Measurements from ENCODE around the gene CFAP97D1. TPM values are rescaled to one million over a fixed set of nuclear protein-coding genes. Genes with fewer than 3 reads are reported as not detected.

Gene CFAP97D1
- total and polyA plus RNA-seq, 10 of the 15 experiments (the other 5 are each of a cell fraction or from before 2014, with no cell fraction given) = 0.13 TPM; not detected in 9

DNA sequence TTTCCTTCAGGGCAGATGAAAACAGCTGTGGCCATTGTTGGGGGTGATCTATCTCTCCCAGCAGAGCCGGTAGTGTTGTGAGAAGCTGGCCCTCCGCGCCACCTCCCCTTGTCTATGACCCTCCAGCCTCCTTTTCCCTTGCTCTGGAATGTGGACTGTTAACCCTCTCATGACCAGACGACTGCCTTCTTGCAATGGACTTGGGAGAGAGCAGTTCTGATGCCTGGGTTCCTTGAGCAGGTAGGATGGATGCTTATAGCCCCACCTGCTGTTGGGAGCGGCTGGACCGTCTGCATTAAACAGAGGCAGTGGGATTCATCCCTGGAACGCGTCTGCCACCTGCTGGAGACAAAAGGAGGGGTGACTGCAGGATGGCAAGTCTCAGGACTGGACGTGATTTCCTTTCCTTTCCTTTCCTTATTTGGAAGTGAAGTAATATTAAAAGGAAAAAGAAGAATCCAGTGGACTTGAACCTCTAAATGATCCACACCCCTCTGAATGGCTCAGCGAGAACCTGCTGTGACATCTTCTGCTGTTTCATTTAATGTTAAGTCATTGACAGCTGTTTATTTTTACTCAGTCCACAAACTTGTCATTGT, 19.9 kb upstream of the CFAP97D1 start (continued):
- TF ChIP-seq SUZ12 (IDR thresholded peaks at IDR 0.05; ENCODE audit: unreplicated experiment) = no peak
- no peak for TF ChIP-seq EP300 (IDR thresholded peaks at IDR 0.05; ENCODE audit: borderline replicate concordance in 1 of 2, control insufficient read depth in 1 of 2, low read depth in 2 of 2, low read length in 2 of 2)
- no peak for TF ChIP-seq NFIC (IDR thresholded peaks at IDR 0.05; ENCODE audit: low read depth, low read length)
- no peak for TF ChIP-seq ASH2L (IDR thresholded peaks at IDR 0.05; ENCODE audit: borderline replicate concordance, low read depth)
- TF ChIP-seq KDM1A (IDR thresholded peaks at IDR 0.05; ENCODE audit: borderline replicate concordance) = no peak
- no peak for TF ChIP-seq CBX5 (IDR thresholded peaks at IDR 0.05; ENCODE audit: low read depth)
- TF ChIP-seq HDGF (IDR thresholded peaks at IDR 0.05) = no peak
- TF ChIP-seq, protein P1, sequence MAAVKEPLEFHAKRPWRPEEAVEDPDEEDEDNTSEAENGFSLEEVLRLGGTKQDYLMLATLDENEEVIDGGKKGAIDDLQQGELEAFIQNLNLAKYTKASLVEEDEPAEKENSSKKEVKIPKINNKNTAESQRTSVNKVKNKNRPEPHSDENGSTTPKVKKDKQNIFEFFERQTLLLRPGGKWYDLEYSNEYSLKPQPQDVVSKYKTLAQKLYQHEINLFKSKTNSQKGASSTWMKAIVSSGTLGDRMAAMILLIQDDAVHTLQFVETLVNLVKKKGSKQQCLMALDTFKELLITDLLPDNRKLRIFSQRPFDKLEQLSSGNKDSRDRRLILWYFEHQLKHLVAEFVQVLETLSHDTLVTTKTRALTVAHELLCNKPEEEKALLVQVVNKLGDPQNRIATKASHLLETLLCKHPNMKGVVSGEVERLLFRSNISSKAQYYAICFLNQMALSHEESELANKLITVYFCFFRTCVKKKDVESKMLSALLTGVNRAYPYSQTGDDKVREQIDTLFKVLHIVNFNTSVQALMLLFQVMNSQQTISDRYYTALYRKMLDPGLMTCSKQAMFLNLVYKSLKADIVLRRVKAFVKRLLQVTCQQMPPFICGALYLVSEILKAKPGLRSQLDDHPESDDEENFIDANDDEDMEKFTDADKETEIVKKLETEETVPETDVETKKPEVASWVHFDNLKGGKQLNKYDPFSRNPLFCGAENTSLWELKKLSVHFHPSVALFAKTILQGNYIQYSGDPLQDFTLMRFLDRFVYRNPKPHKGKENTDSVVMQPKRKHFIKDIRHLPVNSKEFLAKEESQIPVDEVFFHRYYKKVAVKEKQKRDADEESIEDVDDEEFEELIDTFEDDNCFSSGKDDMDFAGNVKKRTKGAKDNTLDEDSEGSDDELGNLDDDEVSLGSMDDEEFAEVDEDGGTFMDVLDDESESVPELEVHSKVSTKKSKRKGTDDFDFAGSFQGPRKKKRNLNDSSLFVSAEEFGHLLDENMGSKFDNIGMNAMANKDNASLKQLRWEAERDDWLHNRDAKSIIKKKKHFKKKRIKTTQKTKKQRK (IDR thresholded peaks at IDR 0.05; ENCODE audit: low read depth, low read length) = no peak
- TF ChIP-seq YBX1 (IDR thresholded peaks at IDR 0.05) = no peak
- no peak for TF ChIP-seq HDAC6 (IDR thresholded peaks at IDR 0.05; ENCODE audit: unreplicated experiment)
- TF ChIP-seq CREM (IDR thresholded peaks at IDR 0.05; ENCODE audit: low read depth) = no peak
- TF ChIP-seq IKZF2 (IDR thresholded peaks at IDR 0.05) = peak in 1 of 2 experiments; percentile 46; a peak in 2 of 4 replicates
- no peak for TF ChIP-seq MYC (IDR thresholded peaks at IDR 0.05; ENCODE audit: insufficient read depth, insufficient read length, insufficient replicate concordance, low read length, severe bottlenecking)
- TF ChIP-seq ZBED1 (IDR thresholded peaks at IDR 0.05; ENCODE audit: borderline replicate concordance) = no peak
- TF ChIP-seq POLR2AphosphoS5 (IDR thresholded peaks at IDR 0.05; ENCODE audit: low read length) = no peak
- TF ChIP-seq SPI1 (IDR thresholded peaks at IDR 0.05; ENCODE audit: borderline replicate concordance, insufficient read depth, low read depth, low read length) = no peak
- no peak for TF ChIP-seq JUNB (IDR thresholded peaks at IDR 0.05)
- TF ChIP-seq, protein P2, sequence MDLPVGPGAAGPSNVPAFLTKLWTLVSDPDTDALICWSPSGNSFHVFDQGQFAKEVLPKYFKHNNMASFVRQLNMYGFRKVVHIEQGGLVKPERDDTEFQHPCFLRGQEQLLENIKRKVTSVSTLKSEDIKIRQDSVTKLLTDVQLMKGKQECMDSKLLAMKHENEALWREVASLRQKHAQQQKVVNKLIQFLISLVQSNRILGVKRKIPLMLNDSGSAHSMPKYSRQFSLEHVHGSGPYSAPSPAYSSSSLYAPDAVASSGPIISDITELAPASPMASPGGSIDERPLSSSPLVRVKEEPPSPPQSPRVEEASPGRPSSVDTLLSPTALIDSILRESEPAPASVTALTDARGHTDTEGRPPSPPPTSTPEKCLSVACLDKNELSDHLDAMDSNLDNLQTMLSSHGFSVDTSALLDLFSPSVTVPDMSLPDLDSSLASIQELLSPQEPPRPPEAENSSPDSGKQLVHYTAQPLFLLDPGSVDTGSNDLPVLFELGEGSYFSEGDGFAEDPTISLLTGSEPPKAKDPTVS (IDR thresholded peaks at IDR 0.05; ENCODE audit: low read depth, low read length) = no peak
- TF ChIP-seq ZBTB11 (CRISPR knock-in tag; IDR thresholded peaks at IDR 0.05) = no peak
- no peak for TF ChIP-seq GATAD2B (conservative IDR thresholded peaks at IDR 0.05; ENCODE audit: low read depth)
- TF ChIP-seq BCL11A (IDR thresholded peaks at IDR 0.05; ENCODE audit: low read depth, low read length) = no peak
- TF ChIP-seq RAD51 (IDR thresholded peaks at IDR 0.05) = no peak
- peak; percentile 40; the same call in 1 of the 2 replicates for TF ChIP-seq IKZF1 (conservative IDR thresholded peaks at IDR 0.05)
- no peak for TF ChIP-seq BMI1 (IDR thresholded peaks at IDR 0.05; ENCODE audit: borderline replicate concordance)

Measured in GM12878 (cell line).